WERI-Rb-1 (cell line): ENCODE results near the gene MYPOP.

ENCODE experiments used
- DNase-seq: peaks from one replicate; pipeline ENCODE4 v3.0.0-alpha.2; 2020
- H3K27ac ChIP-seq: fragments of 250-450 bp; sonication (Bioruptor Pico); 2 replicates; pipeline ENCODE4 v1.5.1; 2020; ENCODE audit warnings: mild to moderate bottlenecking, moderate library complexity
- H3K27me3 ChIP-seq: fragments of 250-450 bp; sonication (Bioruptor Pico); 2 replicates; pipeline ENCODE4 v1.5.1; 2021; ENCODE audit warnings: mild to moderate bottlenecking, low read depth, moderate library complexity; ENCODE audit not compliant: insufficient read depth, severe bottlenecking
- H3K36me3 ChIP-seq: fragments of 250-450 bp; sonication (Bioruptor Pico); 2 replicates; pipeline ENCODE4 v1.5.1; 2020; ENCODE audit warnings: mild to moderate bottlenecking, moderate library complexity
- H3K4me3 ChIP-seq: 2 replicates; pipeline ENCODE4 v1.5.1; 2011; ENCODE audit warnings: low read depth, mild to moderate bottlenecking, control low read depth, low read length
- H3K9me3 ChIP-seq: fragments of 250-450 bp; sonication (Bioruptor Pico); 2 replicates; pipeline ENCODE4 v1.5.1; 2021; ENCODE audit warnings: mild to moderate bottlenecking, moderate library complexity; ENCODE audit not compliant: severe bottlenecking
- TF ChIP-seq, protein P1 (sequence below): IDR thresholded peaks from 2 replicates; pipeline ENCODE4 v1.5.1; 2011; ENCODE audit warnings: low read depth, mild to moderate bottlenecking, control low read depth, inconsistent platforms, low read length

MYPOP gene

DNA sequence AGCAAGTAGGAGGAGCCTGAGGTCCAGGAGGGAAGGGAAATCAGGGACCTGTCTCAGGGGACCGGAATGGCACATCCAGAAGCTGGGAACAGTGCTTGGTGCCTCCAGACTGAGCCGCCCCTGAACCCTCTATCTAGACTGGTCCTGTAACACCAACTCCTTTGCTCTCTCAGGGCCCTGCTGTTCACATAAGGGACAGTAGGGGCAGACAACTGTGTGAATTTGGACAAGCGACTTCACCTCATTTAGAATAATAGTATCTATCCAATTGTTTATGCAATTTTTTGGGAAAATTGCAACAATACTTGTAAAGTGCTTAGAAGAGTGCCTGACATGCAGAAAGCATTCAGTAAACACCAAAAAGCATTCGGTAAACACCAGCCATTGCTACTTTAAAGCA lies 53.5 kb downstream of the MYPOP start:
- TF ChIP-seq, protein P1, sequence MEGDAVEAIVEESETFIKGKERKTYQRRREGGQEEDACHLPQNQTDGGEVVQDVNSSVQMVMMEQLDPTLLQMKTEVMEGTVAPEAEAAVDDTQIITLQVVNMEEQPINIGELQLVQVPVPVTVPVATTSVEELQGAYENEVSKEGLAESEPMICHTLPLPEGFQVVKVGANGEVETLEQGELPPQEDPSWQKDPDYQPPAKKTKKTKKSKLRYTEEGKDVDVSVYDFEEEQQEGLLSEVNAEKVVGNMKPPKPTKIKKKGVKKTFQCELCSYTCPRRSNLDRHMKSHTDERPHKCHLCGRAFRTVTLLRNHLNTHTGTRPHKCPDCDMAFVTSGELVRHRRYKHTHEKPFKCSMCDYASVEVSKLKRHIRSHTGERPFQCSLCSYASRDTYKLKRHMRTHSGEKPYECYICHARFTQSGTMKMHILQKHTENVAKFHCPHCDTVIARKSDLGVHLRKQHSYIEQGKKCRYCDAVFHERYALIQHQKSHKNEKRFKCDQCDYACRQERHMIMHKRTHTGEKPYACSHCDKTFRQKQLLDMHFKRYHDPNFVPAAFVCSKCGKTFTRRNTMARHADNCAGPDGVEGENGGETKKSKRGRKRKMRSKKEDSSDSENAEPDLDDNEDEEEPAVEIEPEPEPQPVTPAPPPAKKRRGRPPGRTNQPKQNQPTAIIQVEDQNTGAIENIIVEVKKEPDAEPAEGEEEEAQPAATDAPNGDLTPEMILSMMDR, result no peak
- Histone ChIP-seq H3K36me3 (peaks cover 78% of the 10 kb centered on the region), H3K9me3 (no peaks in the 10 kb centered on the region), H3K27me3 (no peaks in the 10 kb centered on the region), H3K27ac (no peak overlapping the region), H3K4me3 (no peak overlapping the region)
- no peak for DNase-seq

DNA sequence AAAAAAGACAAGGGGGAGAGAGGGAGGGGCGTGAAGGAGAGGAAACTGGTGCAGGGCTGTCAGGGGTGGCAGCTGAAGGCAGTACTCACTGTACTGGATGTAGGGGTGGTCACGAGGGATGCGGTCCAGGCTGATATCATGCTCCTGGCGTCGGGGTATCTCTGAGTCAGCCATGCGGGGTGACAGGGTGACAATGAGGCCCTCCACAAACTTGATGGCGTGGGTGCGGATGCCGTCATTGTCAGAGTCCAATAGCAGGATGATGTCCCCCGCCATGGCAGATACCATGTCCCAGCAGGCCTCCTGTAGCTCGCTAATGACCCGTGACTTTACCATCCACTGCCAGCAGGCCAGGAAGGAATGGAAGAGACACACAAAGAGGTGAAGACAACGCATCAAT lies 54.8 kb downstream of the MYPOP start:
- no peaks in the 10 kb centered on the region for H3K27me3 ChIP-seq
- no peak for DNase-seq
- TF ChIP-seq, protein P1, result no peak
- H3K27ac ChIP-seq, result no peak overlapping the region
- H3K4me3 ChIP-seq, result no peak overlapping the region
- H3K9me3 ChIP-seq, result no peaks in the 10 kb centered on the region
- peaks cover 82% of the 10 kb centered on the region for H3K36me3 ChIP-seq

DNA sequence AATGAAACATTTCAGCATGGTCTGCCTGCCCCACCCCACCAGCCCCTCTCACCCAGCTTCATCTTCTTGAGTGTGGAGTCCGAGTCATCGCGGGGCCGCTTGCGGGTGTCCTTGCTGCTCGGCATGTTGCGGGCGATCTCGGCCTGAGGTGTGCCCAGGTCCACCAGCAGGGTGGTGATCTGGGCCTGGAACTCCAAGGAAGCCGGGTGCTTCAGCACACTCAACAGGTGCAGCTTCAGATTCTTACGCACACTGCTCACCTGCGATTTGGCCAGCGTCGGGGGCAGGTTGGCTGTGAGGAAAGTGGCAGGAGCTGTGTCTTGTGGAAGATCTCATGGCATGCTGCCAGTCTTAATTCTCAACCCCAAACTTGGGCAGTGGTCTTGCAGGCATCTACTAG lies 60.2 kb downstream of the MYPOP start:
- H3K4me3 ChIP-seq, result no peak overlapping the region
- peaks cover 88% of the 10 kb centered on the region for H3K36me3 ChIP-seq
- no peaks in the 10 kb centered on the region for H3K9me3 ChIP-seq
- DNase-seq, result no peak
- H3K27me3 ChIP-seq, result no peaks in the 10 kb centered on the region
- H3K27ac ChIP-seq, result no peak overlapping the region
- TF ChIP-seq, protein P1, result no peak
